HG03108 (cell line): ENCODE measurements around the gene NLGN1.

Source experiments
- ATAC-seq: cut with Tn5 transposase; IDR thresholded peaks from one replicate; pipeline ENCODE4 v1.9.1; 2021; ENCODE audit warnings: moderate library complexity; ENCODE audit not compliant: unreplicated experiment

NLGN1 gene

DNA sequence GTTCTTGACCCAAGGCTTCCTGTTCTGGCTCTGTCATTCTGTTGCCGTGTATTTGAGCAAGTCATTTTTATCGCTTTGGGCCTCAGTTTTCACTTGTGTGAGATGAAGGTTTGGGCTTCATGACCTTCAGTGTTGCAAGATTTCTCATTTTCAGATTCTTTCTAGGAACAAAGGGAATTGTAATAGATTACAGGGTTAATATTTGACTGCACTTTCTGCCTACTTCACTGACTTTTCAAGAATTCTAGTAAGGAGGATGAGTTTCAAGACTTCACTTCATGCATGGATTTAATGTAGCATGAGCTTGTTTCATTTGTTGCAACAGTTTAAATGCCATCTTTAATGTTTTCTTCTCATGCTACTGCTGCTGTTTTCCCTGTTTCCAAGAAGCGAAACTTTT is 226.5 kb downstream of the NLGN1 start:
- ATAC-seq, result no peak

DNA sequence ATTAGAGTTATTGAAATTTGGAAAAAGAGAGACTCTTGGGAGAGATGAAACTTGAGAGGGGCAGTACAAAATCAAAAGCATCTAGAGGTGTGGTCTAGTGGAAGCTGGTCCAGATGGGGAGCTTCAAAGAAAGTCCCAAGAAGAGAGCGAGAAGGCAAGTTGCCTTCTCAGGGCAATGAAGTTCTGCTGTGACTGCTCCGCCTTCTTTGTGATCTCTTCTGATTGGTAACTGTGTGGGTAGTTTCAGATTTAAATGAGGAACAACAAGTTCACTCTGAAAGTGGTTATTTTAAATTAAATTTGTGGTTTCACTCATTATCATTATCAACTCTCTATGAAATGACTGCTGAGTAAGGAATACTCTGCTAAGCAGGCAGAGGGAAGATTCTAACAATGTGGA is 233.3 kb downstream of the NLGN1 start:
- no peak for ATAC-seq

DNA sequence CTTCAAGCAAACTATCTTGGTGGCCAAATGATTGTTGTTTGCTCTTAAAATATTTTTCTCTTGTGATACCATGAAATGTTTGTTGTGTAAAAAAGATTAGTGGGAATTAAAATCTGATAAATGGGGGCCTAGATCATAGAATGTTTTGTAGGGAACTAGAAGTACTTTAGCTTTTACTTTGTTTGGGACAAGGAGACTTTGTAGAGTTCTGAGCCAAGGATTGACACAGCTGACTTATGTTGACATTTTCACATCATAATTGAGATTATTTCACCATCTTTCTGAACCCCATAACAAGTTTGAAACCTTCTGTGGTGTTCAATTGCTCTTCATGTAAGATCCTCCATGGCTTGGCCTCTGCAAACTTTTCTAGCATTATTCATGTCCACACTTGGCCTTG is 235.4 kb downstream of the NLGN1 start:
- ATAC-seq, result no peak

DNA sequence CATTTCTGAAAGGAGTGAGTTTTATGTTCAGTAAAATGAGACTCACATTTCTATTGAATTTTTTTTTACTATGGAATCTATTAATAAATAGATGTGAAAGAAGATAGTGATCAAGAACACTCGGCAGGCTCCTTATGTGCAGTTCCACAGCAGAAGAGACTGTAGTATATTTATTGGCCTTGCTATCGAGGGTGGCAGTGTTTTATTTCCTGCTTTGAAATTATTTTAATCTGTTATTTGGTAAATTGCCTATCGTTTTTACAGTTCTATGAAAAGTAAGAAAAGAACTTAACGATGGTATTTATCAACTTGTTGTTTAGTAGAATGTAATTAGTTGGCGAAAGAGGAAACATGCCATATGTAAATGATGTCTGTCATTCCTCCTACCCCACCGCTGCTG is 238.3 kb downstream of the NLGN1 start:
- ATAC-seq, result no peak

DNA sequence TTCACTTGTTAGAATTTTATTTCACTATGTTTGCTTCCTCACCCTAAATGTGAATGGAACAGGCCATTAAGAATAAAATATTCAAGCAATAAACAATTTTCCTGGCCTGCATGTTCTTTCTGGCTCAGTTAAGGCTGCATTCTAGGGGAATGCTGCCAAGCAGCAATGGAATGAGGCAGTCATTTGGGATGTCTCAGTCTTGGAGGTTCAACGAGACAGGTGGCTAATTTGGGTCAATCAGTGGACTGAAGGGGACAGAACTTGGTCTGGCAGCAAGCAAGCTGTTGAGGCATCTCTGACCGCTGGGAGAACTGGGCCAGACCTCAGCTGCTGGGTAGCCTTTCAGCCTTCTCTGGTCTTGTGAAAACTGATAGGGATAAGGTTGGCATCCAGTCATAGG is 241.6 kb downstream of the NLGN1 start:
- no peak for ATAC-seq

DNA sequence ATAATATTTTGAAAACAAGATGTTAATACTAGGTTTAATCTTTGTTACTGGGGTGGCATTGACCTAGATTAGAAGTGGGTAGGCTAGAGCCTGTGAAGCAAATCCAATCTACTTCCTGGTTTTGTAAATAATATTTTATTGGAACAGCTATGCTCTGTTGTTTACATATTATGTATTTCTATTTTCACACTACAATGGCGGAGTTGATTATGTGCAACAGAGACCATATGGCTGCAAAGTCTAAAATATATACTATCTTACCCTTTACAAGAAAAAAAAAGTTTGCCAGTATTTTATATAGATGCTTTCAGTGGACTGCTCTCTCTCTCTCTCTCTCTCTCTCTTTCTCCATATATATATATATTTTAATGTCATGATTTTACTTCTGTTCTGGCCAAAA is 244.2 kb downstream of the NLGN1 start:
- no peak for ATAC-seq

DNA sequence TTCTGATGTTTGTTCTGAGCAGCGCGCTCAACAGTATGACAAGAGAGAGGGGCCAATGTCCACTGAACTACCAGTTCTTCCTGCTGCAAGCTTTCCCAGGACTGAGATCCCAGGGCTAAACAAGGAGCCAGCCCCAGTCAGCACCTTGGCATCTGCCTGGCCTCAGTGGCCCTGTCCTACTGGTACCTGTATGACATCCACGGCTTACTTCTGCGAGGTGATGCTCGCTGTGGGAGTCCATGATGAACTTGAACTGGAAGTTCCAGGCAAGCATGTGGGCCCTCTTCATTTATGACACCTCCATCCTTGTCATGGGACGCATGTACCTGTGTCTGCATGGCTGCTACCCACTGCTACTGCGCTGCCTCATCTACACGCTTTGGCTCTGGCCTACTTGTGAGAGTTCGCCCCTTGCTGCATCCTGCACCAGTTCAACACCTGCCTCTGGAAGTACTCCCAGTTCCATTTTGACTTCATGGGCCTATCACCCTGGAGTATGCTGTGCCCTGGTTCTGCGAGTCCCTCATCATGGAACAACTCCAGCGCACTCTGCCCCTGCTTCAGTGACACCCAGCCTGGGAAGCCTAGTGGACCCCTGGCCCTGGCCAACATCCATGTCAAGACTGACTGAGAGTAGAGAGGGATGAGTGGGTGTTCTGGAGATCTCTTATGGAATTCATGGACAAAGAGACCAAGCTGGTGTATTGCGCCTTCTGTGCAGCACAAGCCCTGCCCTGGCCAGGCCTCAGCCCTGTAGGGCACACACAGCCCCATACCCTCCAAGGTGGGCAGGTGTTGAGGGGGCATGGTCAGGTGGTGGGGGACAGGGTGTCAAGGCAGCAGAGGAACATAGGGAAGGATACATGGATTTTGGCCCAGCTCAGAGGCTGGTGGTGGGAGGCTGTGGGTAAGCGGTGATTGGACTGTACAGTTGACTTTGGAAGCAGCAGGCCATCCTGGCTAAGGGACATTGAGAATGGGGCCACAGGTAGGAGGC is 246.8 kb downstream of the NLGN1 start:
- no peak for ATAC-seq

DNA sequence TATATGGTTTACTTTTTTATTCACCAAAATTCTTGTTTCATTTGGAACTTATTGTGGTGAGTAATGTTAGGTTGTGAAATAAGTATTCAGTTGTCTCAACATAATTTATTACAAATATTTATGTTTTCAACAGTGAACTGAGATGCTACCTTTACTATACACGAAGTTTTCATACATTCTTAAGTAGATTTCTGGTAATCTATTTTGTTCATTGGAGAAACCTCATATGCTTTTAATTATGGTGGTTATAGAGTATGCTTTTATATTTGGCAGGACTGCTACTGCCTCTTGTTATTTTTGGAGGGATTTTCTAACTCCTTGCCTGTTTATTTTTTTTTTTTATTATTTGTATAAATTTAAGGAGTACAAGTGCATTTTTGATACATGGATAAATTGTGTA is 253.1 kb downstream of the NLGN1 start:
- no peak for ATAC-seq

DNA sequence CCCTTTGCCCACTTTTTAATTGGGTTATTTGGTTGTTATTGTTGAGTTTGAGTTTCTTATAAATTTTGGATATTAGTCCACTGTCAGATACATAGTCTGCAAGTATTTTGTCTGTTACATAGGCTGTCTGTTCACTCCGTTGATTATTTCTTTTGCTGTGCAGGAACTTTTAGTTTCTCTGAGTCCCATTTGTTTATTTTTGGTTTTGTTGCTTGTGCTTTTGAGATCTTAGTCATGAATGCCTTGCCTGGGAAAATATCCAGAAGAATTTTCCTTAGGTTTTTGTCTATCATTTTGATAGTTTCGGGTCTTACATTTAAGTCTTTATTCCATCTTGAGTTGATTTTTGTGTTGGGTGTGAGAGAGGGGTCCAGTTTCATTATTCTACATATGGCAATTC is 254.5 kb downstream of the NLGN1 start:
- ATAC-seq, result no peak

DNA sequence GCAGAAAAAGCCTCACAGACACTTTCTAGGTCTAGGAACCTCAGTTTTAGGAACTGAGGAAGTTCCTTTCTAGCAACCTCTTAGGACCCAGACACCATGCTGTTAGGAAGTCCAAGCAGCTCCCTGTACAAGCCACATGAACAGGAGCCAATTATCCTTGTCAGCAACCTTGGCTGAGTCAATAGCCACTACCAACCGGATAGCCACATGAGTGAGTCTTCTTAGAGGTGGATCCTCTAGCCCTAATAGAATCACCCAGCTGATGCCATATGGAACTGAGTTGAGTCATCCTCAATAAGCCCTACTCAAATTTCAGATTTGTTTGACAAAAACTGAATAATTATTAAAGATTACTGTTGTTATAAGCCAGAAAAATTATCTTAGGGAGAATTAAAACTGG is 256.2 kb downstream of the NLGN1 start:
- no peak for ATAC-seq

DNA sequence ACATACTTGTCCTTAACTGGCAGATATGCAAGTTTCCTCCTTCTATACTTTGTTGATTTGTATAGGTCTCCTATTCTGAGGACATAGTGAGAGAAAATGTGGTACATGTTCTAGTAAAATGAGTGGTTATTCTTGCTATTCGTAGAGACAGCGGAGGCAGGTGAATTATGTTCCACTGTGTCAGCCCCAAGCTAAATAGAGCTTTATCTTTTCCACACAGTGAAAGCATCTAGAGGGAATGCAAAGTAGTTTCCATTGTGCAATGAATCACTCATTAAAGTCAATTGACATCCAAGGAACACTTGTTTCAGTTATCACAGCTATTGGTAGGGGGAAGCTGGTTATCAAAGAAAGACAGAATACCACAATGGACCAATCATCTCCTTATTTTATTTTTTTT is 262.4 kb downstream of the NLGN1 start:
- ATAC-seq, result no peak

DNA sequence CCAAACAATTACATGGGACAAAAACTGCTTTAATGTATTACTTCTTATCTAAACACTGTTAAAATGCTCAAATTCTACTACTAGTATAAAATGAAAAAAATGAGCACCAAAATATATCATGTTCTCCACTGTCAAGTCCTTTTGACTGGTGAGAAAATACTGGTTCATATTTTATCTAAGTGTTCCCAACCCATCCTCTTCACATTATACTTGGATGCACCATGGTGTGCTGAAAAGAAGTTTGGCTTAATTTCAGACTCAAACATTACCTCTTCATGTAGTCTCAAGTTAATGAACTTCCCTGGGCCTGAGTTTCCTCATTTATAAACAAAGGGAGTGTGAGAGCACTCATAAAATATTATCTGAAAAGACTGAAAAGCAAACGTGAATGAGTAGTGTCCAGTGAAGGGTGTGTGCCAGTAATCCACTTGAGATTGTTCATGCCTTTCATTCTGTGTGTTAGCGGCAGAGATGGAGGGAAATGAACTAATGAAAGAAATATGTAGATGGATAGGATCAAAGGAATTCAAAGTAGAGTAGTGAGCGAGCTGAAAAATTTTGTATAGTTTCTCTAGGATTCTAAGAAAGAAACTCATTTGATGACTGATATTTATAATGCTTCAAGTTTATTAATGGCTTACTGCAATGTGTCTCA is 263.2 kb downstream of the NLGN1 start:
- no peak for ATAC-seq

DNA sequence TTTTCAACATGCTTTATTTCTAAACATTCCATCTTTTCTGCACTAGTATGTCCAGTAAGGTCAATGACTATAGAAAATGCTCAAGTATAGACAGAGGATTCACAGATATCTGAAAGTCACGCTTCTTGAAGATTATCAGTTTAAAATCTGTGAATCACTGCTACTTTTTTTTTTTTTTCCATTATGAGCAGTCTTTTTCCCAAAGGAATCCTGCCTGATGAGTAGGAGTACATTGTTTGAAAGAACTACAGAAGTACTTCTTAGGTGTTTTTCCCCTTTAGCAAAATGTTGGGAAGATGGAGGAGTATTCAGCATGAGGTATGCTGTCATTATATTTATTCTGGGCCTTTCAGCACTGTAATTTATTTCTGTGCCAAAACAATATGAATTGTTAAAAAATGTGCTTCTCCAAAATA is 266.2 kb downstream of the NLGN1 start:
- no peak for ATAC-seq

DNA sequence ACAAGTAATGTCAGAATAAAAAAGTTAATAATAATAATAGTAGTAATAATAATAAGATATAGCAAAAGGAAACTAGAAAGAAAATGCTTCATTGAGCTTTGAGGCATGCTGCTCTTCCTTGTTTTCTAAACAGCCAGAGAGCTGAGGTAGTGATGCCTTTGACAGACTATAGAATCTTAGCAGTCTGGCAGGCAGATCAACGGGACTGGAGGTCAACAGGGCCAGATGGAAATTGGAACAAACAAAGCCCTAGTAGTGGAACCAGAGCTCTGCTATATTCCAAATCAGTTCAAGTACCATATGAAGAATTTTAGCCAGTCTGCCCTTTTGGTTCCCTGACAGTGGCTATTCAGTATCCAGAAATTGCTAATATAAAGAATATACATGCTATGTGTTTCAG is 278.6 kb downstream of the NLGN1 start:
- no peak for ATAC-seq

DNA sequence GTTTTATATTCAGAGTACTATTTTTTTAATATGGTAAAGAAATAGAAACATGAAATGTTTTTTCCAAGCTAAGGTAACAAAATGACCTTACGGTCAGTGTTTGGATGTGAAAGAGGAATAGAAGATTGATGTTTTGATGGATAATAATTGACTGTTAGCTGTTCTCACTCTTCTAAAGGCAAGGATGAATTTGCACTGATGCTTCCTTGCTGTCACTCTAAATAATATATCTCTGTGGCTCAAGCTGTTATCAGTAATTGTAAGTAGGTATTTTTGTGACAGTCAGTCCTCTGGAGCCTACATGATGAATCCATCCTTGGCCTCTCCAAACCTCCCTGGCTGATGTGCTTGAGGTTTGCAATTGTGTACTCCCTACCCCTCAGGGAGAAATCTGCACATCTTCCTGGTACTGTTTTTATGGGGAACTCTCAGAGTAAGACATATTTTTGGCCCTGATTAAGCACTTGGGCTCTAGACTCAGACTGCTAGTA is 283.7 kb downstream of the NLGN1 start:
- no peak for ATAC-seq

DNA sequence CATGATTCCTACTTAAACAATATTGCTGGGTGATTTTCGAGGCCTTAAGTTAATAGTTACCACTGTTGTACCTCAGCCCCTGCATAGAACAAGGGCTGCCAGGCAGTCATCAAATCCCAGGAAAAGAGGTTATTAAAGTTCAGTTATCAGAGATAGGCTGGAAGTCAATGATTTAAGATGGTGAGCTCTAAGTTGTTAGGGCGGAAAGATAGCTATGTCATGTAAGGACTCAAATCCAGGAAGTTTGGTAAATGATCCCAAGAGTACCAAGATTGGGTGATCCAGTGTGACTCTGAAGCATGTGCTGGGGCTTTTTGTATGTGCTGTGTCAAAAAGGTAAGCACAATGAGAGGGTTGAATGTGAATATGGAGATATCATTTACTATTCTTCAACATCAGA is 287.9 kb downstream of the NLGN1 start:
- no peak for ATAC-seq

DNA sequence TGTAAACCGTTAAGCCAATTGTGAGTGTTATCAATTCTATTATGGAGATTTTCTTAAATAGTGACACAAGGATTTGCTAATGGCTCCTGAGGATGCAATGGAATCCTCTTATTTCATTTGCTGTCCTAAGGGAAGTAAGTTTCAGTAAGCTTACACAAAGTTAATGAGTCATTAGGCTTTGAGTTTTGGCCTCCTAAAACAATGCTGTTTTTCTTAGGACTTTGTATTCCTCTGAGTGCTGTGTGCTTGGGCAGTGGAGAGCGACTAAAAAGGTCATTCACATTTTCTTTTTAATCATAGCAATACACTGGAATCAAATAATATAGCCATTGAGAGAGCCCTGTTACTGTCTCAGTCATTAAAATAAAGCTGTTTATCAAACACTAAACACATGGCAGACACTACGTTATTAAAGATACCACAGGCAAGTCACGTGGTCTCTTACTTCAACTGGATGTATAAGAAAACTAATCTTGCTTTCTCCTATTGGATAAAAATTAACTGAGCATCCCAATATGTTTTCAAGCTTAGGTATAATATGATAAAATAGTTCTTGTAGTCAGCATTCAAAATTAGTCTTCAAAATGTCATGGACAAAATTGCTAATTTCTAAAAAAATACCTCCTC is 290.8 kb downstream of the NLGN1 start:
- ATAC-seq, result no peak

DNA sequence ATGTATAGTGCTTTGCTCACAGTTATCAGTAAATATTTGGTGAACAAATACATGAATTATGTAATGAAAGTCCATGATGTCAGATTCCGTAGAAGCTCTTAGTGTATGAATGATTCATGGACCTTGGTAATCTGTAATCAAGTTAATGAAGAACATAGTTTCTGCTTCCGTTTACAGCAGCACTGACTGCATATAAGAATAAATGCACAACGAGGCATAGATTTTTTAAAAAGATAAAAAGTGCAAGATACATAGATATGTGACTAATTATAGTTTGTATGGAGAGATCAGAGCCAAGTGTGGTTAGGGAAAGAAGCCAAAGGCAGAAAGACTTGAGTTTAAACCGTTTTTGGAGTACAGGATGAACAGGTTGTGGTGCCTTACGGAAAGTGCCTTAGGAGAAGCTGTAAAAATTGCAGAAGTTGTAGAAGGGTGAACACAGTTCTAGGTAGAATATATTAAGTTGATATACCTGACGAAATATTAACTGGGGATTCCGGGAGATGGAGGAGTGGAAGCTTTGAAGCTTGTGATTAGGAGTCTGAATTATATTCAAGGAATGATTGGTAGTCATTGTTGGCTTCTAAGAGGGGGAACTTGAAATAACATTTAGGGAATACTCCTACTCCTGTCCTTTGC is 293.1 kb downstream of the NLGN1 start:
- no peak for ATAC-seq

DNA sequence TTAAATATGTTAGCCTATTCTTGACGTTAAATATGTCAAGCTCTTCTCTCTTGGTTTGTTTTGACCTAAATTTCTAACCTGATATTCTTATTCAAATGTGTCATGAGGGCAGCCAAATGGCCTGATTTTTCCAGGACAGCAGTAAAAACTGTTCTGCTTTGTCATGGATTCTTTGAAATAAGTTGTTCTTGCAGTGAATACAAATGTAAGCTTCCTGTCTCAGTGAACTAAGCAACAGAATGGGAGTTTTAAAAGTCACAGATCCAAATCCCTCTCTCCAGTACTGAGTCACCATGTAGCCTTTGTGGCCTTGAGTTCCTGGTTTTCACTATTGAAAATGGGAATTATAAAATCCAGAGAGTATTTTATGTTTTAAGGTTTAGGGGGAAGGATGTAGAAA is 301.8 kb downstream of the NLGN1 start:
- no peak for ATAC-seq

DNA sequence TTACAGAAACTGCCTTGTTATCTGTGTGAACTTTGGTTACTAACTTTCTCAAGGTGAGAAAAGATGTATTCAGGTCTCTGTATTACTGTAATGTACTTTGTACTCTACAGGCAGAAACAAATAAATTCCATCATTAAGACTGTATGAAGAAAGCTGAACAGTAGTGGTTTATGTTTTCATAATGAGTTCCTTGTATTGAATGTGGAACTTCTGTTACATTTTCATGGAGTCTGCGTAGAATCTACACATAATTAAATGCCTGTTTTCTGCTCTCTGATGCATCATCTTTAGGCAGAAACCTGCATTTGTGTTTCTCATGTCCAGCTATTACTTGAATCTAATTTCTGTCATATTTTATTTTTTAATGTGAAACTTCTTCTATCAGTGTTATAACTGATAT is 302.8 kb downstream of the NLGN1 start:
- ATAC-seq, result no peak

DNA sequence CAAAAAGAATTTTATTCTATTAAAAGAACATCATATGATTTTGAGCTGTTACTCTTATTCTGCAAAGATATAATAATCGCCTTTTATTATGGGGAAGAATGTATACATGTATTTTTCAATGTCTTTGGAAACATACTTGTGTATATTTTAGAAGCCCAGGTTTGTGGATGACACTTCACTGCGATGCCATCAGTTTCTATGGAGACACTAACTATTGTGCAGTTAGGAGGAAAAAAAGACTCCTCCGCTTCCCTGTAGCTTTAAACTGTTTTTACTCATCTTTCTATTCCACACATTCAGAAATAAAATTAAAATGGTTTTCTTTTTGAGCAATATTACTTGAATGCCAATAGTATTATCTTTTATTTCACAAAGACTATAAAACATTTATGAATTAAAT is 305.0 kb downstream of the NLGN1 start:
- ATAC-seq, result no peak
